Articular chondrocyte of knee joint (primary cell): ENCODE data around the gene SUN1. TPM values are rescaled to one million over a fixed set of nuclear protein-coding genes. Genes with fewer than 3 reads are reported as not detected.

ENCODE experiments used
- total RNA-seq: library from RNA; depleted of rRNA; stranded (reverse); fragments of >200 nt; gene quantifications from 2 replicates; pipeline ENCODE4 v1.2.3, GENCODE V29; 2012

The SUN1 gene, protein sequence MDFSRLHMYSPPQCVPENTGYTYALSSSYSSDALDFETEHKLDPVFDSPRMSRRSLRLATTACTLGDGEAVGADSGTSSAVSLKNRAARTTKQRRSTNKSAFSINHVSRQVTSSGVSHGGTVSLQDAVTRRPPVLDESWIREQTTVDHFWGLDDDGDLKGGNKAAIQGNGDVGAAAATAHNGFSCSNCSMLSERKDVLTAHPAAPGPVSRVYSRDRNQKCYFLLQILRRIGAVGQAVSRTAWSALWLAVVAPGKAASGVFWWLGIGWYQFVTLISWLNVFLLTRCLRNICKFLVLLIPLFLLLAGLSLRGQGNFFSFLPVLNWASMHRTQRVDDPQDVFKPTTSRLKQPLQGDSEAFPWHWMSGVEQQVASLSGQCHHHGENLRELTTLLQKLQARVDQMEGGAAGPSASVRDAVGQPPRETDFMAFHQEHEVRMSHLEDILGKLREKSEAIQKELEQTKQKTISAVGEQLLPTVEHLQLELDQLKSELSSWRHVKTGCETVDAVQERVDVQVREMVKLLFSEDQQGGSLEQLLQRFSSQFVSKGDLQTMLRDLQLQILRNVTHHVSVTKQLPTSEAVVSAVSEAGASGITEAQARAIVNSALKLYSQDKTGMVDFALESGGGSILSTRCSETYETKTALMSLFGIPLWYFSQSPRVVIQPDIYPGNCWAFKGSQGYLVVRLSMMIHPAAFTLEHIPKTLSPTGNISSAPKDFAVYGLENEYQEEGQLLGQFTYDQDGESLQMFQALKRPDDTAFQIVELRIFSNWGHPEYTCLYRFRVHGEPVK
- 154 and 196 TPM in 2 replicates for total RNA-seq

DNA sequence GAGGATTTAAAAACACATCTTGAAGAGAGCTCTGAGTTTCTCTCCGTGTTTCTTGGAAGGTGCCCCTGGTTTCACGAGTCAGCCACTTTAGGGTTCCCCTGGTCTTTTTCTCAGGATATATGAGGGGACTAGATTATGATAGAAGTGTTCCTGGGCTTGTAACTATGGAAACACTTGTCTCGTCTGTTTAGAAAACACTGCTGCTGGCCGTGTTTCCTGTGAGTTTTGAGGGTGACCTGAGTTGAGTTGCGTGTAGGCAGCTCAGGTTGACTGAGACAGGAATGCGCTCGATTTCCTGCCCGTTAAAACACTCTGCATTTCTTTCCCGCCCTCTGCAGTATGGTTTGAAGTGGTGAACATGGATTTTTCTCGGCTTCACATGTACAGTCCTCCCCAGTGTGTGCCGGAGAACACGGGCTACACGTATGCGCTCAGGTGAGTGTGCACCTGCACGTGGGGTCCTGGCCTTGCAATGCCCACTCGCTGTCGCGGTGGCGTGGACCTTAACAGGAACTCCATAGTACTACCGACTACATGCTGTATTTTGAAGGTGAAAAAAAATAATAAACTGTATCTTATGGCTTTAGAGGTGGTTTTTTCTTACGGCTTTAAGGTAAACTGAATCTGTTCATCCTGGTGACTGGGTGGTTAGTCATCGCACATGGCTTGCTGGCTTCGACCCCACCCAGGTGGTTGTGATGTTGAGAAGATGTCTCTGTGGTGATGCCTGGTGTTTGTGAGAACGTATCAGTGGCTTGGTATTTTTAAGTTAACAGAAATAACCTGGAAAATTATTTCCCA is at the start of gene SUN1:
SUN1 (plus strand) TSS at position 310 of the 801 bp plus-strand sequence; CDS start at position 359, 49 bp downstream.

DNA sequence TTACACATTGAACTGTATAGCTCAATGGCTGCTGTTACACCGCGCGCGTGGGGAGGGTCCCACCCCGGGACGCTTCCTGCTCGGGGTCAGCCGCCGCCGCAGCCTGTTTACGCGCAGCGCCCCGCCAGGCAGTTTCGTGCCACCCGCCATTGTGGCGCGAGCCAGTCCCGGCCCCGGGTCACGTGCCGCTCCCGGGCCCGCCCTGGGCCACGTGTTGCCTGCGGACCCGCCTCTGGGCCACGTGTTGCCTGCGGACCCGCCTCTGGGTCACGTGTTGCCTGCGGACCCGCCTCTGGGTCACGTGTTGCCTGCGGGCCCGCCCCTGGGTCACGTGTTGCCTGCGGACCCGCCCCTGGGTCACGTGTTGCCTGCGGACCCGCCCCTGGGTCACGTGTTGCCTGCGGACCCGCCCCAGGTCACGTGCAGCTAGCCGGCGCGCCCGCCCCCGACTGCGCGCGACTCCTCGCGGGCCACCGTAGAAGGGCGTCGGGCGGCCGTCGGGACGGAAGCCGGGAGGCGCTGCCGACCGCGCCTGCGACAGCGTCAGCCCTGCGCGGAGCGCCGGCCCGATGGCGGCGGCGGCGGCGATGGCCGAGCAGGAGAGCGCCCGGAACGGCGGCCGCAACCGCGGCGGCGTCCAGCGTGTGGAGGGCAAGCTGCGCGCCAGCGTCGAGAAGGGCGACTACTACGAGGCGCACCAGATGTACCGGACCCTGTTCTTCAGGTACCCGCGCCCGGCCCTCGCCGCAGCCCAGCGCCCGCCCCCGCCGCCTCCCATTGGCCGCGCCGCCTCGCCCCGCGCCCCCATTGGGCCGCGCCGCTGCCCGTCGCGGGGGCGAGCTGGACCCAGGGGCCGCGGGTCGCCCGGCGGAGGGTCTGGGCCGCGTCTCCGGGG is 44.0 kb downstream of the SUN1 start, which contains the start of gene GET4:
GET4 (plus strand) TSS at position 478 of the 895 bp plus-strand sequence; CDS start at position 570, 92 bp downstream.

Other genes with a start within 250 kb of the SUN1 start
- 17.8 and 18.3 TPM in 2 replicates for gene DNAAF5, start 105.8 kb upstream of the SUN1 start, total RNA-seq
- gene PRKAR1B, start 105.2 kb upstream of the SUN1 start, total RNA-seq = 8.6 and 9.1 TPM in 2 replicates
- 13.8 and 15.7 TPM in 2 replicates for gene GET4, start 44.1 kb downstream of the SUN1 start, total RNA-seq
- 2.3 and 2.4 TPM in 2 replicates for gene ADAP1, start 122.2 kb downstream of the SUN1 start, total RNA-seq
- 11.1 and 12.5 TPM in 2 replicates for gene COX19, start 143.1 kb downstream of the SUN1 start, total RNA-seq
- gene CYP2W1, start 150.7 kb downstream of the SUN1 start, total RNA-seq = under 0.01 TPM in 1 of 2 replicates, not detected in the other
- gene GPR146, start 212.1 kb downstream of the SUN1 start, total RNA-seq = 2.5 and 3.8 TPM in 2 replicates